IMR-90 (cell line): Measurements from ENCODE around the gene NIT1. TPM values are rescaled to one million over a fixed set of nuclear protein-coding genes. Genes with fewer than 3 reads are reported as not detected.

Source experiments
- ATAC-seq: fragments of 200-7000 bp; cut with Tn5 transposase; 2 replicates; pipeline ENCODE4 v1.9.1; 2020; ENCODE audit warnings: low read depth, mild to moderate bottlenecking, moderate library complexity
- BruUV-seq: library from RNA; stranded (reverse); fragments of 400-500 nt; replicated peaks from 2 replicates; lab custom pipeline; 2021; lab: Mats Ljungman, UMichigan
- CTCF ChIA-PET: fragments of 300-600 bp; formaldehyde crosslinking; extraction: SDS; loops from one replicate; lab custom pipeline; 2021; ENCODE audit warnings: antibody characterized with exemption; lab: Yijun Ruan, JAX
- POLR2A ChIA-PET: fragments of 300-600 bp; sonication (Branson Sonifier 250); formaldehyde crosslinking; loops from one replicate; lab custom pipeline; 2022; ENCODE audit warnings: antibody characterized with exemption; ENCODE audit not compliant: unreplicated experiment; lab: Charles Lee
- DNase-seq: peaks from one replicate; pipeline ENCODE4 v3.0.0; 2013
- H2AFZ ChIP-seq: replicated peaks from 2 replicates; pipeline ENCODE3; 2013; ENCODE audit warnings: low read length, mild to moderate bottlenecking; ENCODE audit not compliant: poor library complexity
- H2AK5ac ChIP-seq: 2 replicates; pipeline ENCODE4 v1.6.1; 2013; ENCODE audit warnings: low read depth, low read length, inconsistent platforms
- H2AK9ac ChIP-seq: replicated peaks from 2 replicates; pipeline ENCODE3; 2013; ENCODE audit warnings: mild to moderate bottlenecking, low read depth, low read length, moderate library complexity; ENCODE audit not compliant: poor library complexity
- H2BK120ac ChIP-seq: 2 replicates; pipeline ENCODE4 v1.6.1; 2013; ENCODE audit warnings: low read depth, low read length, inconsistent platforms
- H2BK15ac ChIP-seq: 3 replicates; pipeline ENCODE4 v1.6.1; 2013; ENCODE audit warnings: low read depth, low read length, inconsistent platforms
- H2BK20ac ChIP-seq: 2 replicates; pipeline ENCODE4 v1.6.1; 2013; ENCODE audit warnings: low read depth, mild to moderate bottlenecking, inconsistent platforms, low read length, moderate library complexity
- H2BK5ac ChIP-seq: 2 replicates; pipeline ENCODE4 v1.6.1; 2013; ENCODE audit warnings: mild to moderate bottlenecking, low read depth, low read length, inconsistent platforms; ENCODE audit not compliant: poor library complexity, severe bottlenecking
- H3K14ac ChIP-seq: replicated peaks from 2 replicates; pipeline ENCODE4 v1.6.1; 2013; ENCODE audit warnings: low read depth, low read length, inconsistent platforms
- H3K18ac ChIP-seq: 2 replicates; pipeline ENCODE4 v1.6.1; 2013; ENCODE audit warnings: low read depth, low read length, control low read depth
- H3K23ac ChIP-seq: 2 replicates; pipeline ENCODE4 v1.6.1; 2013; ENCODE audit warnings: low read depth, low read length, inconsistent platforms
- H3K27ac ChIP-seq: 2 replicates; pipeline ENCODE4 v1.5.1; 2013; ENCODE audit warnings: mild to moderate bottlenecking, control low read depth, low read length; ENCODE audit not compliant: insufficient read depth
- H3K27me3 ChIP-seq: 2 replicates; pipeline ENCODE4 v1.6.1; 2013; ENCODE audit warnings: low read length; ENCODE audit not compliant: control insufficient read depth, insufficient read depth
- H3K36me3 ChIP-seq: 2 replicates; pipeline ENCODE4 v1.6.1; 2013; ENCODE audit warnings: low read length, mixed read lengths; ENCODE audit not compliant: control insufficient read depth, insufficient read depth
- H3K4ac ChIP-seq: 2 replicates; pipeline ENCODE4 v1.6.1; 2013; ENCODE audit warnings: low read depth, low read length, inconsistent platforms
- H3K4me1 ChIP-seq: 2 replicates; pipeline ENCODE4 v1.6.1; 2013; ENCODE audit warnings: low read length, mixed read lengths; ENCODE audit not compliant: control insufficient read depth, insufficient read depth
- H3K4me2 ChIP-seq: 2 replicates; pipeline ENCODE4 v1.6.1; 2013; ENCODE audit warnings: low read depth, mild to moderate bottlenecking, control low read depth, low read length, moderate library complexity
- H3K4me3 ChIP-seq: 2 replicates; pipeline ENCODE4 v1.5.1; 2013; ENCODE audit warnings: low read depth, mild to moderate bottlenecking, control low read depth, low read length, moderate library complexity; ENCODE audit not compliant: insufficient read depth
- H3K56ac ChIP-seq: 2 replicates; pipeline ENCODE4 v1.6.1; 2013; ENCODE audit warnings: low read length, inconsistent platforms; ENCODE audit not compliant: insufficient read depth; ENCODE audit errors: extremely low read depth
- H3K79me1 ChIP-seq, 2 experiments: 2 replicates each; pipeline ENCODE4 v1.6.1; 2013; ENCODE audit warnings: low read length in 2 of 2, inconsistent platforms in 1 of 2, low read depth in 1 of 2
- H3K9ac ChIP-seq: 2 replicates; pipeline ENCODE4 v1.6.1; 2013; ENCODE audit warnings: low read depth, low read length, control low read depth
- H3K9me1 ChIP-seq: 2 replicates; pipeline ENCODE4 v1.6.1; 2013; ENCODE audit warnings: low read length, inconsistent platforms; ENCODE audit not compliant: insufficient read depth
- H3K9me3 ChIP-seq: 2 replicates; pipeline ENCODE4 v1.6.1; 2013; ENCODE audit warnings: low read length; ENCODE audit not compliant: control insufficient read depth, insufficient read depth
- H4K20me1 ChIP-seq: 2 replicates; pipeline ENCODE4 v1.6.1; 2013; ENCODE audit warnings: low read length, inconsistent platforms; ENCODE audit not compliant: insufficient read depth
- H4K5ac ChIP-seq: 2 replicates; pipeline ENCODE4 v1.6.1; 2013; ENCODE audit warnings: mild to moderate bottlenecking, low read depth, low read length, control low read depth
- H4K8ac ChIP-seq, 2 experiments: 2 replicates each; pipeline ENCODE4 v1.6.1; 2013; ENCODE audit warnings: low read depth in 2 of 2, low read length in 2 of 2, control low read depth in 1 of 2, inconsistent platforms in 1 of 2
- H4K91ac ChIP-seq: 2 replicates; pipeline ENCODE4 v1.6.1; 2013; ENCODE audit warnings: low read depth, low read length, inconsistent platforms; ENCODE audit not compliant: insufficient read depth
- RAD21 ChIP-seq: IDR thresholded peaks from 2 replicates; pipeline ENCODE4 v1.6.1; 2012; ENCODE audit warnings: low read length, improper control_type of control experiment
- WGBS, 2 experiments: methylation state at CpG; one replicate each; pipeline versions ENCODE4 v1.1.5 to v1.1.7; 2013; ENCODE audit warnings: missing lambda C conversion rate in 2 of 2; ENCODE audit not compliant: insufficient read length in 1 of 2; ENCODE audit errors: extremely low coverage in 2 of 2; 5-methylcytosine and 5-hydroxymethylcytosine counted together
- dilution Hi-C: fragments of 300-500 bp; cut with HindIII; formaldehyde crosslinking; loops from one replicate; pipeline ENCODE4 v1.14.3; 2018; ENCODE audit warnings: low sequenced_read_pairs; ENCODE audit not compliant: unreplicated experiment
- in situ Hi-C: fragments of 300-500 bp; cut with MboI; formaldehyde crosslinking; loops from 3 replicates; pipeline ENCODE4 v1.14.3; 2019; ENCODE audit warnings: low sequenced_read_pairs, inconsistent platforms, mixed read lengths
- intact Hi-C: fragments of 100-400 bp; cut with micrococcal nuclease; formaldehyde crosslinking; loops from 2 replicates; pipeline ENCODE4 v1.10.0; 2022
- polyA plus RNA-seq, 3 experiments: library from polyadenylated mRNA; depleted of rRNA; stranded (reverse); fragments of >200 nt; gene quantifications; 2 replicates each; pipeline ENCODE4 v1.2.3, GENCODE V29; 2012; ENCODE audit warnings: low replicate concordance in 1 of 3
- total RNA-seq: library from RNA; depleted of rRNA; stranded (reverse); fragments of >200 nt; gene quantifications from 2 replicates; pipeline ENCODE4 v1.2.3, GENCODE V29; 2012

Gene NIT1
- total and polyA plus RNA-seq, 2 of the 4 experiments (the other 2 are of a cell fraction): 22.8 to 33.6 TPM

GRCh38 chr1:161121834-161122233, 3.9 kb downstream of the NIT1 start:
- Histone ChIP-seq H2BK20ac (no peak overlapping the region), H3K4me3 (no peak overlapping the region), H4K91ac (no peak overlapping the region), H3K9me3 (no peaks in the 10 kb centered on the region; the same call in 1 of the 2 replicates), H3K14ac (no peak overlapping the region), H2AK5ac (no peak overlapping the region), H3K23ac (no peak overlapping the region), H4K20me1 (peaks cover 30% of the 10 kb centered on the region), H3K9ac (no peak overlapping the region), H3K56ac (no peak overlapping the region), H2BK120ac (no peak overlapping the region), H3K79me1 (peaks cover 41 to 74% of the 10 kb centered on the region in 2 experiments), H4K5ac (no peak overlapping the region), H2BK5ac (no peak overlapping the region), H4K8ac (no peak overlapping the region), H3K27me3 (no peaks in the 10 kb centered on the region), H3K36me3 (peaks cover 51% of the 10 kb centered on the region), H3K27ac (no peak overlapping the region), H3K4ac (no peak overlapping the region), H3K4me1 (peaks cover 15% of the 10 kb centered on the region), H3K4me2 (no peak overlapping the region), H2BK15ac (no peak overlapping the region), H3K18ac (no peak overlapping the region), H3K9me1 (peaks cover 20% of the 10 kb centered on the region), H2AFZ (no peak overlapping the region), H2AK9ac (no peak overlapping the region)
- intact Hi-C loops: no loop called here
- ChIA-PET POLR2A (no interaction called here), CTCF (interaction anchor here (0.6 kb wide), 1 partner anchor 50 kb away, joined by 3 read pairs; no protein-coding TSS in a partner anchor)
- dilution Hi-C loops: no loop called here
- ATAC-seq: no peak
- whole genome bisulfite sequencing, 2 experiments: no CpG with 5 or more reads among the region's 4 CpGs
- in situ Hi-C loops: no loop called here
- no peak for DNase-seq
- no peak for TF ChIP-seq RAD21
- BruUV-seq: no TSS peak
